Left cardiac atrium (tissue), 4 donors: ENCODE data around the gene SCFD2. TPM values are rescaled to one million over a fixed set of nuclear protein-coding genes. Genes with fewer than 3 reads are reported as not detected.
A peak's percentile ranks its signal among the peaks of the same experiment; 100 is the strongest.

Source experiments
- ATAC-seq, 2 donors: fragments of 200-7000 bp; cut with Tn5 transposase; one replicate each; pipeline ENCODE4 v1.9.1; 2020; ENCODE audit warnings: mild to moderate bottlenecking in 2 of 2, moderate library complexity in 2 of 2
- DNase-seq: peaks from one replicate; pipeline ENCODE4 v3.0.0-alpha.2; 2020
- intact Hi-C, 2 donors: fragments of 100-400 bp; cut with DNase I; formaldehyde crosslinking; loops; one replicate each; pipeline versions ENCODE4 v1.14.1 to v1.15.1; 2022 to 2023
- total RNA-seq, 2 donors: library from RNA; stranded (reverse); fragmentation: NEBNext Ultra II Directional; extraction: Animal tissue kit (Norgen Biotek cat#: 25700); gene quantifications; one replicate each; pipeline ENCODE4 v1.2.1, GENCODE V29; 2021
- donor health status: DM: no; HTN: yes; CAD: no.
- donor health status: DM: no; HTN: yes; CAD: no; lungs with severe emphysema.
- donor health status: DM: yes; HTN: yes; CAD: no.
- donor health status: Dilated cardiomyopathy.

Gene SCFD2
- total RNA-seq, 2 donors from 2014 or later = 9.3 to 13.8 TPM

DNA sequence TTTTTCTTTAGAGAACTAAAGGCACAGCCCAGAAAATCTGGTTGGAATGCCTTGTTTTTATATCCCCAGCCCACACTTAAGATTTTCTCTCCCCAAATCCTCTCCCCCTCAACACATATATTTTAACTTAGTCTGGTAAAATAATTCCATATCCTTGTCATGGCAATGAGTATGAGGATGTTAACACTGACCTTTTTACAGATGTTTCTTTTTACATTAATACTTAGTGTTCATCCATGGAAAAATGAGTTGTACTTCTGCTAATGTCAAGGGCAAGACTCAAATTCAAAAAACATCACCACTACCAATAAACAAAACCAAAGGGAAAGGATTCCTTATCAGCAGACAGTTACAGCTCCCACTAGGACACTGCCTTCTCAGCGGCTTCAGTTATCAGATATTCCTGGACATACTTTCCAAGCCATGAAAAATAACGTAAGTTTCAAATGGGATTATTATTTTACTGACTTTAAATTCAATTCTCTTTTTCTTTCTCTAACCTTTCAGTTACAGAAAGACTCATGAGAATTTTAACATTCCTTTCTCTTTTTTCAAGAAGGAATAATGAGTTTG is 420.4 kb downstream of the SCFD2 start:
- intact Hi-C loops = loop anchor here in 1 of 2 donors (10.0 kb wide), 1 partner anchor 71 kb away; no protein-coding TSS in a partner anchor
- DNase-seq (no peak), ATAC-seq (no peak)

DNA sequence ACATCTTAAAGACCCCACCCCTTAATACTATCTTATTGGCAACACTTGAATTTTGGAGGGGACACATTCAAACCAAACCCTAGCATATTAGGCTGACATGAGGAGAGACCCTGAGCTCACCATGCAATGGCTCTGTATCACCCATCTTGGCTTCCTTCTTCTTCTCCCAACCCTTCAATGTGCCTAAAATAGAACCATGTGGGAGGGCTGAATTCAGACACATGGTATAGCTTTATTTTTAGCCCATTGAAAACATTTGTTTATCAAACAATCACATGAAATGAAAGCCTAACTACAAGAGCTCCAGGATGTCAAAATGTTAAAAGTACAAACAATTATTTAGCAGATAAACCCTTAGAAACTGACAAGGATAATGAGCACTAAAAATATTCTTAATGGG is 422.2 kb downstream of the SCFD2 start:
- intact Hi-C loops = loop anchor here in 1 of 2 donors (10.0 kb wide), 1 partner anchor 69 kb away; no protein-coding TSS in a partner anchor
- ATAC-seq (no peak), DNase-seq (no peak)

DNA sequence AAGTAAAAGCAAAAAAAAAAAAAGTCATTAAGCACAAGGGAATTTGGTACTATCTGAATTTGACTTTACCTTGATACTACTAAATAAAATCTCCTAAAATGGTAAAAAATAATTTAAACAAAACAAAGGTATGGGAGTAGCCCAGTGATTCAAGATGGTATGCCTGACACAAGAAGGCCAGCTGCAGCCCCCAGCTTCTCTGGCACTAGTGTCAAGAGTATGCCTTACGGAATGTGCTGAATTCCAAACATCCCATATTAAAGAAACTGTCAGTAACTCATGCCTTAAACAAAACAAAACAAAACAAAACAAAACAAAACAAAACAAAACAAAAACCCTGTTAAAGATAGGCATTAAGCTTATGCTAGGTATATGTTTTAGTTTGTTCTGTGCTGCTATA is 422.9 kb downstream of the SCFD2 start:
- ATAC-seq = no peak
- DNase-seq = no peak
- intact Hi-C loops = loop anchor here in 1 of 2 donors (10.0 kb wide), 1 partner anchor 68 kb away; no protein-coding TSS in a partner anchor

DNA sequence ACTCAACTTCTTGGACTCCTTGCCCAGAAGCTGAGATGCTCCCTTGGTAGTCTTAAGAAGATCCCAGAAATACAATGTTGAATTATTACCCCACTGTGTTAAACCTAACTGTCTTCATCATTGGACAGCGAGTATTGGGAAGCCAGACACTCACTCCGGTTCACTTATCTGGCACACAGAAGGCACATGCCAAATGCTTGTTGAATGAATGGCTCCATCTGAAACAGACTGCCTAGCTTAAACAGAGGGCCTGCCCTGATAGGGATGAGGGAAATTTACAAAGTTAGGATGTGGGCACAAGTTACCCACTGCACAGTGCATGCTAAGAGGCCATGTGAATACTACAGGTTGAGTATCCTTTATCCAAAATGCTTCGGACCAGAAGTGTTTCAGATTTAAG is 424.4 kb downstream of the SCFD2 start:
- no peak for DNase-seq
- intact Hi-C loops = loop anchor here in 1 of 2 donors (10.0 kb wide), 1 partner anchor 67 kb away; no protein-coding TSS in a partner anchor
- peak in 1 of 2 donors; percentile 19 for ATAC-seq

DNA sequence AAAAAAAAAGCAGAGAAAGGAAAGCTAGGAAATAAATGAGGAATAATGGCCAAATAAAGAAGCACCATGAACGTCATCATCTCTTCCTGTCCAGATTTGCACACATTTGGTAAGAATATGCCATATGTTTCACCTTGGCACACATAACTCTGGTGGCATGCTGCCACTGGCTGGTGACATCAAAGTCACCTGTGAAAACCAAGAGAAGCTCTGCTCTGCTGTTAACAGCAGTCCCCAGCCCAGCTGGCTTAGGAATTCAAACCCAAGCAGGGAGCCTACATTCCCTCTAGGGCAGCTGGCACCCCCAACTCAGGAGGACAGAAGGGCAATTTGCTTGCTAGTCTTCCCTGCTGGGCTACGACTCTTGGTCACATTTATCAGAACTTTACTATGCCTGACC is 426.1 kb downstream of the SCFD2 start:
- intact Hi-C loops = loop anchor here in 1 of 2 donors (10.0 kb wide), 1 partner anchor 65 kb away; no protein-coding TSS in a partner anchor
- ATAC-seq (no peak), DNase-seq (no peak)

DNA sequence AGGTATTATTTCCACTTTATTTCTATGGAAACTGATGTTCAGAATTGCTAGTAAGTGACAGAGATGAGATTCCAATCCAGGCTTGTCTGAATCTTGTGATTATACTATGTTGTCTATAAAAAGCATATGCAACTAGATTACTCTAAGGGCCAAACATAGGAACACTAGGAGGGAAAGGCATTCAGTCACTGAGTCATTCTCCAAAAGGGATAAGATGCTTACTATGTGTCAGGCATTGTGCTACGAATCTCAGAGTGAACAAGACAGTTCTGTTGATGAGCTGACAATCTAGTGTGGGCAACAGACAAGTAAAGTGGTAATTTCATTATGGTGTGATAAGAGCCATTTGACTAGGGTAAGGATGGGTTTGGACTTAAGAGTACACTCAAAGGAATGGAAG is 426.5 kb downstream of the SCFD2 start:
- DNase-seq = no peak
- ATAC-seq = peak in 1 of 2 donors; percentile 69
- intact Hi-C loops = no loop called here

DNA sequence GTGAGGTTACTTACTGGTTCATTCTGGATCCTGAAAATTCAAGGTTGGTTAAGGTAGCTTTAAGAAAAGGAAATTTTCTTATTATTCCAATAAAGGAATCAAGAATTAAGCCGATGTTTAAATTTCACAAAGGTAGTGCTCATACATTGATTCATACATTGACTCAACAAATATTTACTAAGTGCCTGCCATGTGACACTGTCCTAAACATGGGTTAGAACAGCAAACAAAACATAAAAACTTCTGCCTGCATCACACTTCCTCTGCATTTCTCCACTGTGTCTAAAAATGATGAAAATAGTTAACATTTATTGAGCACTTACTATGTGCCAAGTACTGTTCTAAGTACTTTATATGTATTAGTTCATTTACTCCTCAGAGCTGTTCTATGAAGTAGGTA is 428.0 kb downstream of the SCFD2 start:
- intact Hi-C loops = no loop called here
- DNase-seq (no peak), ATAC-seq (no peak)

DNA sequence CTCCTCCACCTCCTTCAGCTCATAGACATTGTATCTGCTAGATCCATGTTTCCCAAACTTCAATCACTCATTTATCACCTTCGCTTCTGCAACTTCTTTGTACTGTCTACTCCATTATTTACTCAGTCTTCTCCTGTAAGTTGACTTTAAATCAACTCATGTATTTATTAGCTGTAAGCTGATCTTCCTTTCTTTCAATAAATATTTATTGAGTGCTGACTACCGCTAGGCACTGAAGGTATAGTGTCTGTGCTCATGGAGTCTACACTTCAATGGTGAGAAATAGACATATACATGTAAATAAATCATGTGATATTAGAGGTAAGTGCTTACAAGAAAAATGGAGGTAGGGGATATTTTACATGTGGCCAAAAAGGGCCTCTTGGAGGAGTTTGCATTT is 429.1 kb downstream of the SCFD2 start:
- DNase-seq (no peak), ATAC-seq (no peak)
- intact Hi-C loops = no loop called here

DNA sequence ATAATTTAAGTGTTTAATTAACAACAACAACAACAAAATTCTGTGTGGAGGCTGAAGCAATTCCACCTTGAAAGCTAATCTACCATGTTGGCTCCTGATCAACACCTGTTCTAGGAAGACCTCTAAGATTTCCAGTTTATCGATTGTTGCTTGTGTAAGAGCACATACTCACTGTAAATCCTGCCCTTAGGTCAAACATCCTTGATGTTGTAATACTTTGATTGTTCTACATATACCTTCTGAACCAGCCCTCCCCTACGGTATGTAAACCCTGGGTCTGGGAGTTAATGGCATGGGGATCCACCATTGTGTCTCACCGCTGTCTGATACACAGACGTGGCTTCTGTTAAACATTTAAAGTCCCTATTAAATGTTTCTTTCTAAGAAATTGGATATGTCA is 430.5 kb downstream of the SCFD2 start:
- intact Hi-C loops = no loop called here
- no peak for DNase-seq
- no peak for ATAC-seq

DNA sequence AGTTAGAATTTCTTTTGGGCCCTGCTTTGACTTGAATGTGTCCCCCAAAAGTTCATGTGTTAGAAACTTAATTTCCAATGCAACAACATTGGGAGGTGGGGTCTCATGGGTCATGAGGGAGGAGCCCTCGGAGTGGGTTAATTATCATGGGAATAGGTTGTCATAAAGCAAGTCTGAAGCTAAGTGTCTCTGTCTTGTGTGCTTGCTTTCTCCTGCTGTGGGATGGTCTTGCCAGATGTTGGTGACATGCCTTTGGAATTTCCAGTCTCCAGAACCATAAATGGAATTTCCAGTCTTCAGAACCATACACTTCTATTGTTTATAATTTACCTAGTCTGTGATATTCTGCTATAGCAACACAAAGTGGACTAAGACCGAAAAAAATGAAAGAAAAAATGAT is 432.1 kb downstream of the SCFD2 start:
- intact Hi-C loops = no loop called here
- no peak for ATAC-seq
- no peak for DNase-seq

DNA sequence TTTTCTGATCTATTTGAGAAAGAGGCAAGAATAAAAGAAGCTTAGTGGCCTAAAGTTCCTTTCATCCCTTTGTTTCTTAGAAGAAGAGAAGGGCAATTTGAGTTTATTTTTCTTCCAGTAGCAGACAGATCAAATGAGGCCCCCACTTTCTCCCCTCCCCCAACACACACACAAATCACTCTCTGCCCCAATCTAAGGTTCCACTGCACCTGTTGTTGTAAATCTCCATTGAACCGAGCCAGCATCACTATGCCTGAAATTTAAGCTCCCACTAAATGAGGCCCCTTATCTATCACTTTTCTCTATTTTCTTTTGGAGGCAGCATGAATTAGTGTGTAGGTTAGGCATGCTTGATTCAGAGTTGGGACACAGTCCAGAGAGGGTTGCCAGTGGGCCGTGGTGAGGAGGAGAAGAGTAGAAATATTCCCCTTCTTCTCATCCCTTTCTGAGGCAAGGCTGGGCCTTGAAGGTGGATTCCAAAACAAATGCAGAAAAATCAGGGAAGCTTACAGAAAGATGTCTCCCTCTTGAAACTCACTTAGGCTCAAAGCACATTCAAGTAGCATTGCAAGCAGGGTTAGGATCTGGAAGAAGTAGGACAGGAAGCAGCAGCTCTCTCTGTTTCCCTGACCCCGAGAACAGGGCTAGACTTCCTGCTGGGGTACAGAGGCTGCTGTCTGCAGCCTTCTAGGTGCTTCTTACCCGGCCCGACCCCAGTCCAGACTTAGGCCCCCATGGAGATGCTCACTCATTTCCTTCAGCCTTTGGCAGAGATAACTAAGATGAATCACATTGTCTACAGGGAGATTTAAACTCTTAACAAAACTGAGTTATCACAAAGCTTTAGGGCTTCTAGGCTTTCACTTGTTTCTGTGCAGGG is 433.0 kb downstream of the SCFD2 start:
- ATAC-seq = peak in 1 of 2 donors; percentile 84

DNA sequence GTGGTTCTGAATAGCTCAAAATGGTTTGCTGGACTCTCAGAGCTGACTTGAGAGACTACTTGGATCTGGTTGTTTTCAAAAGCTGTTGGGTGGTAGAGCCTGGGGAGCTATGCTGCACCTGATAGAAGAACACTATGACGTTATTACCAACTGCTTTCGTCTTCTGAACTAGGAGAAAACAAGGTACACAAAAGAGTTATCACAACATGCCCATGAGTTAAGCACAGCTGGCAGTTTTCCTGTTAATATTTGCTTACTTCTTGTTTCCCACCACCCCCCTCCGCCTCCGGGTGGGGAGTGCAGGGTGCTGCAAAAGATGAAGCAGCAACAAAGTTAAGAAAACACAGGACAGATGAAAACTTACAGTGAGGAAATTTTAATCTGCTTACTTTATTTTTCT is 434.6 kb downstream of the SCFD2 start:
- intact Hi-C loops = no loop called here
- ATAC-seq = no peak
- DNase-seq = no peak

More for the DNA sequence above, 433.0 kb downstream of the SCFD2 start:
- DNase-seq = no peak
- intact Hi-C loops = no loop called here

DNA sequence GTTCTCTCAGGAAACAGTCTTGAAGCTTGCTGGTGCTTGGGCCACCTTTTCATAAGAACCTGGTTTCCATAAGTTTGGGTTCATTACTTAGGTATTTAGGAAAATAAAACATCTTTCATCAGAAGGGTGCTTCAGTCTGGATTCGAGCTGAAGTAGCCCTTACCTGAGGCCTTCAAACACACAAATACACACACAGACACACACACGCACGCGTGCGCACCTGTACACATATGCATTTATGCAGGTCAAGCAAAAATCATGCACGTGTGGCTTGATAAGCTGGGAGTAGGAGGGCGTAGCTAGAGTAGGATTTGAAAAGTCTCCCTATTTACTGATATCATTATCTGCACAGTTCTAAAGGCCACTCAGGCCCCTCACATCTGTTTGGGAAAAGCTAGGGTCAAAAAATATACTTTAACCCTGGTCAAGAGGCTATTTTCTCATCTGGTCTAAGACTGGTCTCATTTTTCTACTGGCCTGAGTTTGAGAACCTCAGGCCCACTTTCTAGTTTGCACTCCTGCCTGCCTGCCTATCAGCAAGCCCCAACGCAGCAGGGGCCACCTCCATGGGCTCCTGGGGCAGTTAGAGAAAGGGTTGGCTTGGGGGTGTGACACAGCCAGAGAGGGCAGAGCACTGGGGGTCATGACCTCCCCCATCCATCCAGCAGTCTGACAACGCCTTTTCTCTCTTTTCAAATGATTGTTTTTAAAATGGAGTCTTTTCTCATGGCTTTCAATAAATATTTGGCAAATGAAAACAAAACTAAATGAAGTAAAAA is 439.5 kb downstream of the SCFD2 start:
- intact Hi-C loops = no loop called here
- DNase-seq (no peak), ATAC-seq (no peak)

DNA sequence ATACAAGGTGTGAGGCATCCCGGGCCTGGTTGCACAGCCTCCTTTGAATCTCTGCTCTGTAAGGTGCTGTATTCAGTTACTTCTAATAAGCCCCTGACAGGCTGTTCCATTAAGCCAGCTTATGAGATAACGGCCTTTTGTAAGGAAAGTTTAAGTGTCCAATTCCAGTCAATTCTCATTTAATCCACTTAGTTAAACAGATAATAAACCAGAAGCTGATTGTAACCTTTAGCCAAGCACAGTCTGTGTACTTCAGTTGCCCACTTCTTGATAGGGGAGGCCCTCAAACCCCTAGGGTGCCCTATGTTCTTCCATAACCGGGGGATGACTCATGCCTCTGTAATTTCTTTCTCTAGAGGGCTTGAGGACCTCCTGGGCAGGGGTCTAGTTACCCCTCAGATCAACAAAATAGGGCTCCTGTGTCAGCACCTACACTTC is 440.3 kb downstream of the SCFD2 start:
- ATAC-seq (no peak), DNase-seq (no peak)
- intact Hi-C loops = no loop called here

DNA sequence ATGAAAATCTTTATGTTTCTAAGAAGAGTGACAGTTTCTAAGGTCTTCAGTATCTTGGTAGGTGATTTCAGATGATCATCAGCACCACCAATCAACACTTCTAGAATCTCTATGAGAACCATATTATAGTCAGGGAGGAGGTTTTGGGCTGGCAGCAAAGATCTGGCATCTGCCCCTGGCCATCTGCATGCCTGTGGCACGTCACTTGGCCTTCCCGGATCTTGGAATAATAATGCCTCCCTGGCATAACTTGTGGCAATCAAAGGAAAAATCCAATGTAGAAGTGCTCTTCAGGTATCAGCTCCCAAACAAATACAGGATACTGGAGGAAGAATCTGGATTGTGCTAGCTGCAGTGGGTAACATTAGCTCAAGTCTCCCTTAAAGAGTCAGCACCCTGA is 446.4 kb downstream of the SCFD2 start:
- no peak for DNase-seq
- intact Hi-C loops = no loop called here

DNA sequence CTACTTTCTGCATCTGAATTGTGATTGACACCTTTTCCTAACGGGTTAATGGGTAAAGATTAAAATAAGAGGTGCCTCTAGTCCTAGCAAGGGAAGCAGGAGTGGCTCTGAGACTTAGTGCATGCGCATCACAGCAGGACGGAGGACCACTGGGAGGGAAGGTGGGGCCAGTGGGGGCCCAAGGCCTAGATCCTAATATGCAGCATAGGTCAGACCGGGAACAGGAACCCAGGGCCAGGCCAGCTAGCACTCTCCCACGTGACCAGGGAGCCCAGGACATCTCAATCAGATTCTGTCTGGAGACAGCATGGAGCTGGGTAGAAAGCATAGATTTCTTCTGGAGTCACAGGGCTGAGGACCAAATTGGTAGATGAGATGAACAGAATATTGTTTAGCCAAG is 448.0 kb downstream of the SCFD2 start:
- ATAC-seq = no peak
- no peak for DNase-seq
- intact Hi-C loops = no loop called here

More for the DNA sequence above, 446.4 kb downstream of the SCFD2 start:
- ATAC-seq = no peak

DNA sequence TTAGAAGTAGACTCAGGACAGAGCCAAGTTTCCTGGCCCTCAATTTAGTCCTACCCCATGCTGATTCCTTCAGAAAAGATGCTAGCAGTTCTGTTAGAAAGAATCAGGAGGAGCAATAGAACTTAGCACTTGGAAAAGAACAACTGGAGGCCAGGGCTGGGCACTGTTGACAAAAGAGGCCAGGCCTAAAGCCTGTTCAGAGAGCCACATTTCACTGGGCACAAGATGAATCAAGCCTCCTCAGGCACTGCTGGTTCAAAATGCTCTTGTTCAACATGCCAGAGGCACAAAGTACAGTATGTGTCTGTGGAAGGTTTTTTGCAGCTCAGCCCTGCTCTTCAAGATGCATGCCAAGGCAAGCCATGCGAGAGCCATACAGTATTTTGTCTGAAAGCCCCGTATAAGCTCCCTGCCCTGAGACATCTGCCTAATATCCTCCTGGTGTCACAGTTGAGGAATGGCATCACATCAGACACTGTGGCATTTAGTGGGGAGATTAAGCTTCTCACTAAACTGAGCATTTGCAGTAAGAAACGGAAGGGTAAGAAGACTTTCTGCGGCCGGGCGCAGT is 450.0 kb downstream of the SCFD2 start:
- no peak for ATAC-seq
- intact Hi-C loops = no loop called here
- DNase-seq = no peak

DNA sequence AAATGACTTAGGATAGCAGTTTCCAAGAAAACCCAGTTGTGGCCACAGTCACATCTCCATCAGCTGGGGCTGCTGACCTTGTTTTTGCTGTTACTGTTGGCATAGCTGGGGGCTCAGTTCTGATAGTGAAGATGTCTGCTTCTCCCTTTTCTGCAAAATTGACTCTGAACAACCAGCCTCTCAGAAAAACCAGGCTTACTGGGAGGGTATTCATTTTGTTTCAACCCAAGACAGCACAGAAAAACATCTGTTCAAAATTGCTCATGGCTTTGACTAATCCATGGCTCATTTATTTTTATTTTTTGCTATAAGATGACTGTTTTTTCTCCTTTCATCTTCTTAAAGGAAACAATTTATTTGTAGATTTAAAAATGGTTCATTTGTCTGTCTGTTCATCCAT is 450.7 kb downstream of the SCFD2 start:
- no peak for ATAC-seq
- DNase-seq = no peak
- intact Hi-C loops = no loop called here

DNA sequence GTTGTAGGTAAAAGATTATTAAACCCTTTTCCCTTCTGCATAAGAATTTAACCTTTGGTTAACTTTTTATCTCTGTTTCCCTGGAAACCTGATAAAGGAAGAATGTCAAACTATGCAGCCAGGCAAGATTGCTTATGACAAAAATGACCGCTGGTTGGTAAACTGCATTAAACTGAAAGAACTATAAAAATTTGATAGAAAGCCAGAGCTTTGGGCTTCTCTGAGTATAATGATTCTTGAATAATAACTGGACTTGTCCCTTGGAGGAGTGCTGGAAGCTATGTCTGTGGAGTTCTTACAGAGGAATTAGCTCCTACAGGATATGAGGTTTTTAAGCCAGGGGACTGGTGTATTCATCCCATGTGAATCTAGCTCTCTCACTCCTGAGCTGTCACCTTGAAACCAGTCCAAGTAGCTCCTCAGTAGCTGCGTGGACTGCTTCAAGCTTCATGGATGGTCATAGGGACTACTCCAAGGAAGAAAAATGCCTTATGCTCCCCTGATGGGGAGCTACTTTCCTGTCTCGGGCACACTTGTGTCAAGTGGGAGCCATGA is 451.7 kb downstream of the SCFD2 start:
- peak; percentile 66 to 84 for ATAC-seq
- intact Hi-C loops = loop anchor here in 1 of 2 donors (5.0 kb wide), 1 partner anchor 43 kb away; no protein-coding TSS in a partner anchor
- DNase-seq = no peak
